ENCODE data around the gene OR52L1. TPM values are rescaled to one million over a fixed set of nuclear protein-coding genes. Genes with fewer than 3 reads are reported as not detected.

Gene OR52L1
- total and polyA plus RNA-seq, 2 of the 8 experiments (the other 6 are each of a cell fraction or from before 2014, with no cell fraction given), result 0.24 TPM; not detected in 1

DNA sequence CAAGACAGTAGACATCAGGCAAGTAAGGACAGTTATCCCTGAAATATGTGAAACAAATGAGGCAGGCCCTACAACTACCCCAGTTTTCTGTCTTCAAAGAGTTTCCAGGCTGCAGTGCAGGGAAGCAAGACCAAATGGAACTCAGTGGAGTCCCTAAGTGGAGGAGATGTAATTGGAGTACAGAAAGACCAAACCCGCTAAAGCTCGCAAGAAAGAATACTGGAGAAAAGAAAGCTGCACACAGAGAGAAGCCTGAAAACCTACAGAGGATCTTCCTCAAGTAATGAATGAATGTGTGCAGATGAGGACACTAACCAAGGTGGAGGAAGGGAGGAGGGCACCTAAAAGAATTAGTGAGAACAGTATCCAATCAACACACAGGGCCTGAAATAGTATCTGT, 46.0 kb downstream of the OR52L1 start:
- H2AK5ac ChIP-seq (ENCODE audit: low read depth, low read length), result no peak overlapping the region
- no peak overlapping the region for H2BK5ac ChIP-seq (ENCODE audit: low read depth, low read length)
- no peaks in the 10 kb centered on the region for H3K23me2 ChIP-seq (ENCODE audit: low read depth, low read length)
- no peaks in the 10 kb centered on the region for H3K36me3 ChIP-seq (ENCODE audit: control insufficient read depth in 2 of 4, insufficient read depth in 4 of 4, low read length in 3 of 4)
- no peak overlapping the region for H4K91ac ChIP-seq (replicated peaks; ENCODE audit: insufficient read length, low read length)
- H3K9ac ChIP-seq (replicated peaks in 1 of 4; ENCODE audit: extremely low read depth in 1 of 4, low read depth in 3 of 4, low read length in 3 of 4), result no peak overlapping the region
- H3K14ac ChIP-seq (ENCODE audit: insufficient read length), result no peak overlapping the region
- ChIA-PET CTCF (ENCODE audit: partially characterized antibody) (no interaction called here), POLR2A (ENCODE audit: partially characterized antibody) (no interaction called here)
- no peak overlapping the region for H3K4me3 ChIP-seq (ENCODE audit: extremely low read depth in 1 of 4, insufficient read depth in 2 of 4, low read depth in 3 of 4, low read length in 4 of 4)
- H3K4ac ChIP-seq (replicated peaks; ENCODE audit: insufficient read length, low read depth, low read length), result no peak overlapping the region
- no peak overlapping the region for H3K56ac ChIP-seq (replicated peaks; ENCODE audit: insufficient read length, low read depth, low read length)
- no peak overlapping the region for H4K8ac ChIP-seq (ENCODE audit: extremely low read depth, insufficient read depth, low read length)
- H3K23ac ChIP-seq (ENCODE audit: insufficient read length), result no peak overlapping the region
- no peak for FAIRE-seq
- H2BK20ac ChIP-seq (ENCODE audit: low read length), result no peak overlapping the region
- H2AFZ ChIP-seq (ENCODE audit: low read length), result no peak overlapping the region
- 87% methylated on average over 2 of the region's 2 CpGs; no CpG with 5 or more reads in 1 of the 2 experiments for WGBS, 2 experiments (ENCODE audit: extremely low coverage in 1 of 2, insufficient coverage in 1 of 2, insufficient read length in 1 of 2, insufficient replicate concordance in 2 of 2, low coverage in 1 of 2, low lambda C conversion rate in 2 of 2, missing lambda C conversion rate in 1 of 2)
- no peak overlapping the region for H2BK15ac ChIP-seq (ENCODE audit: low read length)
- no peak overlapping the region for H3K4me2 ChIP-seq (ENCODE audit: insufficient read depth in 1 of 2, low read depth in 2 of 2, low read length in 2 of 2)
- no peaks in the 10 kb centered on the region for H3K27me3 ChIP-seq (replicated peaks in 1 of 4; ENCODE audit: control insufficient read depth in 3 of 4, extremely low read depth in 1 of 4, insufficient read depth in 3 of 4, low read length in 3 of 4)
- H3K9me3 ChIP-seq (ENCODE audit: insufficient read depth in 2 of 2, low read depth in 1 of 2, low read length in 1 of 2), result no peaks in the 10 kb centered on the region; a peak in 1 of 4 replicates
- H3K79me2 ChIP-seq (ENCODE audit: control insufficient read depth in 1 of 2, insufficient read depth in 2 of 2, low read length in 2 of 2), result no peaks in the 10 kb centered on the region
- no peaks in the 10 kb centered on the region for H3K4me1 ChIP-seq (replicated peaks in 1 of 4; ENCODE audit: control insufficient read depth in 3 of 4, insufficient read depth in 4 of 4, low read length in 3 of 4)
- H2BK120ac ChIP-seq (replicated peaks; ENCODE audit: low read depth, low read length), result no peak overlapping the region
- no peak overlapping the region for H3K27ac ChIP-seq (ENCODE audit: low read depth, low read length)
- no peak overlapping the region for H3K18ac ChIP-seq (ENCODE audit: extremely low read depth, low read length)
- no peaks in the 10 kb centered on the region for H4K20me1 ChIP-seq (replicated peaks in 1 of 2; ENCODE audit: control insufficient read depth in 1 of 2, insufficient read depth in 2 of 2, low read length in 2 of 2)
- no peaks in the 10 kb centered on the region for H3K79me1 ChIP-seq (ENCODE audit: low read depth, low read length)
- no peak overlapping the region for H4K5ac ChIP-seq (ENCODE audit: insufficient read length, low read depth, low read length)
- H2BK12ac ChIP-seq (ENCODE audit: low read depth, low read length), result no peak overlapping the region
- DNase-seq (ENCODE audit: low read depth in 1 of 2, low spot score in 2 of 2), result no peak
- no peak for TF ChIP-seq PHF8 (conservative IDR thresholded peaks at IDR 0.05; ENCODE audit: low read depth, low read length)
- TF ChIP-seq NRF1 (IDR thresholded peaks at IDR 0.05; ENCODE audit: low read depth, low read length), result no peak
- TF ChIP-seq, protein P1, sequence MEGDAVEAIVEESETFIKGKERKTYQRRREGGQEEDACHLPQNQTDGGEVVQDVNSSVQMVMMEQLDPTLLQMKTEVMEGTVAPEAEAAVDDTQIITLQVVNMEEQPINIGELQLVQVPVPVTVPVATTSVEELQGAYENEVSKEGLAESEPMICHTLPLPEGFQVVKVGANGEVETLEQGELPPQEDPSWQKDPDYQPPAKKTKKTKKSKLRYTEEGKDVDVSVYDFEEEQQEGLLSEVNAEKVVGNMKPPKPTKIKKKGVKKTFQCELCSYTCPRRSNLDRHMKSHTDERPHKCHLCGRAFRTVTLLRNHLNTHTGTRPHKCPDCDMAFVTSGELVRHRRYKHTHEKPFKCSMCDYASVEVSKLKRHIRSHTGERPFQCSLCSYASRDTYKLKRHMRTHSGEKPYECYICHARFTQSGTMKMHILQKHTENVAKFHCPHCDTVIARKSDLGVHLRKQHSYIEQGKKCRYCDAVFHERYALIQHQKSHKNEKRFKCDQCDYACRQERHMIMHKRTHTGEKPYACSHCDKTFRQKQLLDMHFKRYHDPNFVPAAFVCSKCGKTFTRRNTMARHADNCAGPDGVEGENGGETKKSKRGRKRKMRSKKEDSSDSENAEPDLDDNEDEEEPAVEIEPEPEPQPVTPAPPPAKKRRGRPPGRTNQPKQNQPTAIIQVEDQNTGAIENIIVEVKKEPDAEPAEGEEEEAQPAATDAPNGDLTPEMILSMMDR (IDR thresholded peaks at IDR 0.05; ENCODE audit: control extremely low read depth in 1 of 3, insufficient read depth in 1 of 3, low read depth in 1 of 3, low read length in 3 of 3), result no peak
- TF ChIP-seq CBX8 (IDR thresholded peaks at IDR 0.05; ENCODE audit: borderline replicate concordance, low read depth, low read length), result no peak
- TF ChIP-seq, protein P2, sequence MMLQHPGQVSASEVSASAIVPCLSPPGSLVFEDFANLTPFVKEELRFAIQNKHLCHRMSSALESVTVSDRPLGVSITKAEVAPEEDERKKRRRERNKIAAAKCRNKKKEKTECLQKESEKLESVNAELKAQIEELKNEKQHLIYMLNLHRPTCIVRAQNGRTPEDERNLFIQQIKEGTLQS (IDR thresholded peaks at IDR 0.05; ENCODE audit: insufficient read depth, low read depth, low read length), result no peak
- no peak for TF ChIP-seq JUN (IDR thresholded peaks at IDR 0.05; ENCODE audit: low read depth, low read length)
- no peak for TF ChIP-seq SUZ12 (IDR thresholded peaks at IDR 0.05; ENCODE audit: low read length)
- TF ChIP-seq KDM1A (IDR thresholded peaks at IDR 0.05; ENCODE audit: borderline replicate concordance, low read length), result no peak
- TF ChIP-seq BRCA1 (IDR thresholded peaks at IDR 0.05; ENCODE audit: low read depth, low read length), result no peak
- no peak for TF ChIP-seq CBX5 (IDR thresholded peaks at IDR 0.05; ENCODE audit: low read depth, low read length)

All from H1 (cell line).